GM04504 (cell line): ENCODE results near the gene DDC.
"Not testable (repeated sequence)": the region's sequence is repeated elsewhere in the genome, so short reads cannot be mapped to it uniquely, and the experiment has no call there.

Experiments used
- DNase-seq: peaks from one replicate; pipeline ENCODE4 v3.0.0-alpha.2; 2012; ENCODE audit warnings: low read depth

Gene DDC

GRCh38 chr7:50480797-50481196, 84.4 kb downstream of the DDC start:
- no peak for DNase-seq

- DNase-seq = no peak
Measured at GRCh38 chr7:50479743-50480517, 85.3 kb downstream of the DDC start.

- no peak for DNase-seq
Measured at GRCh38 chr7:50477640-50478039, 87.6 kb downstream of the DDC start.

- DNase-seq = no peak
Measured at GRCh38 chr7:50476953-50477625, 88.1 kb downstream of the DDC start.

- DNase-seq = no peak
Measured at GRCh38 chr7:50475340-50475739, 89.9 kb downstream of the DDC start.

GRCh38 chr7:50474382-50475160, 90.6 kb downstream of the DDC start:
- DNase-seq = no peak

GRCh38 chr7:50473531-50473930, 91.7 kb downstream of the DDC start:
- no peak for DNase-seq

GRCh38 chr7:50472427-50472826, 92.8 kb downstream of the DDC start:
- no peak for DNase-seq

- DNase-seq = no peak
Measured at GRCh38 chr7:50471970-50472369, 93.2 kb downstream of the DDC start.

GRCh38 chr7:50470250-50471163, 94.7 kb downstream of the DDC start:
- no peak for DNase-seq

- DNase-seq = no peak
Measured at GRCh38 chr7:50469181-50469580, 96.0 kb downstream of the DDC start.

GRCh38 chr7:50467817-50468610, 97.2 kb downstream of the DDC start:
- peak; percentile 26 for DNase-seq

- no peak for DNase-seq
Measured at GRCh38 chr7:50466815-50467585, 98.2 kb downstream of the DDC start.

- no peak for DNase-seq
Measured at GRCh38 chr7:50463035-50463434, 102.2 kb downstream of the DDC start.

GRCh38 chr7:50462361-50462760, 102.8 kb downstream of the DDC start:
- DNase-seq = no peak

GRCh38 chr7:50461695-50462094, 103.5 kb downstream of the DDC start:
- no peak for DNase-seq

- not testable (repeated sequence) for DNase-seq
Measured at GRCh38 chr7:50459183-50459582, 106.0 kb downstream of the DDC start.

- DNase-seq = not testable (repeated sequence)
Measured at GRCh38 chr7:50458651-50459050, 106.6 kb downstream of the DDC start.

GRCh38 chr7:50456371-50457123, 108.7 kb downstream of the DDC start:
- DNase-seq = no peak
